LoVo (cell line): ENCODE data around the gene TMEM184A.

Experiments used
- DNase-seq: peaks from one replicate; pipeline ENCODE4 v3.0.0-alpha.2; 2016; ENCODE audit warnings: low spot score

TMEM184A gene

GRCh38 chr7:1555813-1556543 is at the start of gene TMEM184A:
Gene TMEM184A, minus strand, starts transcription at chr7:1556205. Its CDS starts 721 bp downstream, at chr7:1555484.
- peak; percentile 98 for DNase-seq

GRCh38 chr7:1604383-1604782 is 48.4 kb upstream of the TMEM184A start:
- no peak for DNase-seq

- DNase-seq = no peak
Observed at GRCh38 chr7:1603346-1604225, 47.6 kb upstream of the TMEM184A start.

GRCh38 chr7:1602386-1602785 is 46.4 kb upstream of the TMEM184A start:
- no peak for DNase-seq

GRCh38 chr7:1601956-1602355 is 46.0 kb upstream of the TMEM184A start:
- DNase-seq = no peak

GRCh38 chr7:1599640-1600395 is 43.8 kb upstream of the TMEM184A start:
- DNase-seq = no peak

- DNase-seq = no peak
Observed at GRCh38 chr7:1598961-1599639, 43.1 kb upstream of the TMEM184A start.

GRCh38 chr7:1598286-1598685 is 42.3 kb upstream of the TMEM184A start:
- DNase-seq = no peak

GRCh38 chr7:1597791-1598190 is 41.8 kb upstream of the TMEM184A start:
- DNase-seq = no peak

- no peak for DNase-seq
Observed at GRCh38 chr7:1597066-1597760, 41.2 kb upstream of the TMEM184A start.

GRCh38 chr7:1596181-1597043 is 40.4 kb upstream of the TMEM184A start:
- DNase-seq = no peak

GRCh38 chr7:1595636-1596035 is 39.6 kb upstream of the TMEM184A start:
- no peak for DNase-seq

- DNase-seq = no peak
Observed at GRCh38 chr7:1595027-1595426, 39.0 kb upstream of the TMEM184A start.

GRCh38 chr7:1593904-1594421 is 38.0 kb upstream of the TMEM184A start:
- DNase-seq = no peak

- no peak for DNase-seq
Observed at GRCh38 chr7:1593091-1593866, 37.3 kb upstream of the TMEM184A start.

GRCh38 chr7:1592299-1592871 is 36.4 kb upstream of the TMEM184A start:
- no peak for DNase-seq

- no peak for DNase-seq
Observed at GRCh38 chr7:1591876-1592275, 35.9 kb upstream of the TMEM184A start.

GRCh38 chr7:1591396-1591795 is 35.4 kb upstream of the TMEM184A start:
- no peak for DNase-seq

GRCh38 chr7:1590887-1591286 is 34.9 kb upstream of the TMEM184A start:
- no peak for DNase-seq
